Heart right ventricle (tissue), 16 donors: ENCODE data around the gene KCNIP2. TPM values are rescaled to one million over a fixed set of nuclear protein-coding genes. Genes with fewer than 3 reads are reported as not detected.

ENCODE experiments used
- ATAC-seq, 8 donors: fragments of 200-7000 bp; cut with Tn5 transposase; one replicate each; pipeline ENCODE4 v1.9.1; 2020; ENCODE audit warnings: mild to moderate bottlenecking in 8 of 8, moderate library complexity in 8 of 8, moderate number of reproducible peaks in 1 of 8
- DNase-seq, 2 donors: peaks; one replicate each; pipeline ENCODE4 v3.0.0-alpha.2; 2020
- H3K27ac ChIP-seq, 10 donors: fragments of 200-600 bp; sonication (generic) in 2 of 10; one replicate each; pipeline versions ENCODE4 v1.5.0 to v1.8.0; 2020 to 2022; ENCODE audit warnings: mild to moderate bottlenecking in 3 of 10
- H3K27me3 ChIP-seq, 7 donors: fragments of 200-600 bp; one replicate each; pipeline ENCODE4 v1.8.0; 2021 to 2022; ENCODE audit warnings: mild to moderate bottlenecking in 2 of 7
- H3K36me3 ChIP-seq, 9 donors: fragments of 200-600 bp; sonication (generic) in 1 of 9; one replicate each; pipeline versions ENCODE4 v1.5.0 to v1.8.0; 2020 to 2022; ENCODE audit warnings: mild to moderate bottlenecking in 2 of 9
- H3K4me1 ChIP-seq, 9 donors: fragments of 200-600 bp; sonication (generic) in 1 of 9; one replicate each; pipeline versions ENCODE4 v1.5.0 to v1.8.0; 2020 to 2022; ENCODE audit warnings: mild to moderate bottlenecking in 4 of 9
- H3K4me3 ChIP-seq, 10 donors: fragments of 200-600 bp; sonication (generic) in 2 of 10; one replicate each; pipeline versions ENCODE4 v1.5.0 to v1.8.0; 2020 to 2022; ENCODE audit warnings: mild to moderate bottlenecking in 7 of 10, moderate library complexity in 2 of 10
- H3K9me3 ChIP-seq, 11 donors: fragments of 200-600 bp in 10 of 11; sonication (generic) in 2 of 11; one replicate each; pipeline versions ENCODE4 v1.5.0 to v1.8.0; 2013 to 2022; ENCODE audit warnings: mild to moderate bottlenecking in 2 of 11, control low read depth in 1 of 11, moderate library complexity in 1 of 11
- CTCF ChIP-seq, 9 donors: fragments of 200-600 bp; sonication (generic) in 2 of 9; IDR thresholded peaks; one replicate each; pipeline versions ENCODE4 v1.5.0 to v1.8.0; 2021 to 2022; ENCODE audit warnings: antibody characterized with exemption in 9 of 9, mild to moderate bottlenecking in 5 of 9, moderate library complexity in 1 of 9
- WGBS, 2 donors: extraction: QIAGEN DNeasy Blood & Tissue Kit; methylation state at CpG; one replicate each; pipeline ENCODE4 v1.1.7; 2013; ENCODE audit warnings: inconsistent platforms in 1 of 2; 5-methylcytosine and 5-hydroxymethylcytosine counted together
- intact Hi-C, 10 donors: fragments of 100-400 bp; cut with DNase I; formaldehyde crosslinking; loops; one replicate each; pipeline versions ENCODE4 v1.11.1 to v1.14.2; 2022
- polyA plus RNA-seq, 2 donors: library from polyadenylated mRNA; stranded (reverse); fragments of 200-250 nt; gene quantifications; one replicate each; pipeline ENCODE4 v1.2.3, GENCODE V29; 2013
- total RNA-seq, 10 donors: library from RNA; stranded (reverse); fragmentation: NEBNext Ultra II Directional in 3 of 10; extraction: Animal tissue kit (Norgen Biotek cat#: 25700) in 3 of 10; gene quantifications; one replicate each; pipeline versions ENCODE4 v1.2.1 to v1.2.4, GENCODE V29; 2021 to 2023
- donor health status: Arrhythmogenic right ventricular cardiomyopathy.
- donor health status: ischemic (EF 13 %, LVEDD 7.1; RV severe dilation, severe dysfunction).
- donor health status: healthy with polysubstance abuse.
- donor health status: DM: no; HTN: yes; CAD: no.
- donor health status: DM: no; HTN: no; CAD: no.
- donor health status: ischemic (EF 25% LVEDD 6.9; RV normal size, moderate dysfunction).
- donor health status: ischemic (EF 25% LVEDD 5.7; RV mildly dilated, moderate dysfunction).
- donor health status: healthy.
- donor health status: DM: yes; HTN: yes; CAD: no.
- donor health status: Ischemic cardiomyopathy.
- donor health status: ischemic (EF 35%, LVEDD 5.7; RV mildly dilated, moderate dysfunction).
- donor health status: nonischemic (EF 11% LVEDD 7.7; RV severe dilation, severe dysfunction).
- donor health status: DM: yes; HTN: yes; CAD: no.
- donor health status: PGD.
- donor health status: ischemic (EF 29% LVEDD 5.4; RV normal size, mild dysfunction).
- donor health status: nonischemic (EF 23%, LVEDD 6.1; RV moderate dilation, normal function).

KCNIP2 gene
- total and polyA plus RNA-seq, 12 donors, result 15.5 to 707 (median 251) TPM

- Histone ChIP-seq H3K4me3 (peak overlapping the region in 7 of 10 donors; percentile 23 to 58 (median 49)), H3K27me3 (peaks cover 19 to 69% (median 49%) of the 10 kb centered on the region in 7 donors)
Observed at GRCh38 chr10:101778151-101778780, 65.3 kb downstream of the KCNIP2 start.

GRCh38 chr10:101777619-101778145, 65.9 kb downstream of the KCNIP2 start:
- Histone ChIP-seq H3K4me1 (peaks cover 19 to 59% (median 36%) of the 10 kb centered on the region in 9 donors), H3K4me3 (no peak overlapping the region), H3K27me3 (peaks cover 19 to 75% (median 55%) of the 10 kb centered on the region in 7 donors), H3K36me3 (no peaks in the 10 kb centered on the region), H3K9me3 (no peaks in the 10 kb centered on the region), H3K27ac (no peak overlapping the region)
- WGBS, 2 donors, result 93 to 95% methylated on average over 3 of the region's 3 CpGs
- intact Hi-C loops, result loop anchor here in 4 of 10 donors (5.0 to 10.0 kb wide), 4 partner anchors 93 to 563 kb away; no protein-coding TSS in a partner anchor
- DNase-seq (no peak), ATAC-seq (no peak)
- no peak for TF ChIP-seq CTCF (IDR thresholded peaks at IDR 0.05)

More at GRCh38 chr10:101778151-101778780, 65.3 kb downstream of the KCNIP2 start:
- no peak for TF ChIP-seq CTCF (IDR thresholded peaks at IDR 0.05)
- ATAC-seq, result no peak
- 51 to 60% methylated on average over 12 of the region's 12 CpGs for WGBS, 2 donors
- no peaks in the 10 kb centered on the region for H3K9me3 ChIP-seq
- no peaks in the 10 kb centered on the region for H3K36me3 ChIP-seq
- peaks cover 19 to 63% (median 40%) of the 10 kb centered on the region in 9 donors for H3K4me1 ChIP-seq
- intact Hi-C loops, result loop anchor here in 4 of 10 donors (5.0 to 10.0 kb wide), 4 partner anchors 93 to 563 kb away; no protein-coding TSS in a partner anchor
- H3K27ac ChIP-seq, result no peak overlapping the region
- no peak for DNase-seq

GRCh38 chr10:101776161-101776817, 67.3 kb downstream of the KCNIP2 start:
- no peak for DNase-seq
- intact Hi-C loops, result loop anchor here in 4 of 10 donors (5.0 to 10.0 kb wide), 4 partner anchors 91 to 561 kb away; no protein-coding TSS in a partner anchor
- peaks cover 19 to 47% (median 33%) of the 10 kb centered on the region in 9 donors for H3K4me1 ChIP-seq
- no peaks in the 10 kb centered on the region for H3K36me3 ChIP-seq
- WGBS, 2 donors, result 5 to 10% methylated on average over 40 to 65 of the region's 74 CpGs
- no peaks in the 10 kb centered on the region for H3K9me3 ChIP-seq
- H3K4me3 ChIP-seq, result peak overlapping the region in 8 of 10 donors; percentile 17 to 36 (median 30)
- no peak for ATAC-seq
- H3K27ac ChIP-seq, result no peak overlapping the region
- TF ChIP-seq CTCF (IDR thresholded peaks at IDR 0.05), result no peak
- H3K27me3 ChIP-seq, result peaks cover 19 to 89% (median 69%) of the 10 kb centered on the region in 7 donors

Other genes with a start within 250 kb of the KCNIP2 start
- gene FBXW4, start 148.6 kb downstream of the KCNIP2 start, total RNA-seq, result 100 to 1,000 TPM in 4 of 10 donors, 10 to 100 TPM in 6; 78.1 to 118 (median 96.8) TPM
- gene FBXW4, start 148.6 kb downstream of the KCNIP2 start, polyA plus RNA-seq, result 10 to 100 TPM; 31.8 to 63.2 TPM
- under 1 TPM in 1 of 10 donors, not detected in 9; 0.20 TPM for gene FGF8, start 67.7 kb downstream of the KCNIP2 start, total RNA-seq
- not detected for gene FGF8, start 67.7 kb downstream of the KCNIP2 start, polyA plus RNA-seq
- 10 to 100 TPM in 2 of 10 donors, 1 to 10 TPM in 8; 4.9 to 12.1 (median 7.0) TPM for gene NPM3, start 60.4 kb downstream of the KCNIP2 start, total RNA-seq
- 10 to 100 TPM in 1 of 2 donors, 1 to 10 TPM in 1; 5.2 to 23.3 TPM for gene NPM3, start 60.4 kb downstream of the KCNIP2 start, polyA plus RNA-seq
- 100 to 1,000 TPM in 7 of 10 donors, 10 to 100 TPM in 3; 65.6 to 146 (median 119) TPM for gene OGA, start 25.4 kb downstream of the KCNIP2 start, total RNA-seq
- 10 to 100 TPM; 28.7 to 74.3 TPM for gene OGA, start 25.4 kb downstream of the KCNIP2 start, polyA plus RNA-seq
- gene ARMH3, start 212.4 kb upstream of the KCNIP2 start, total RNA-seq, result 10 to 100 TPM; 45.0 to 96.8 (median 59.5) TPM
- gene ARMH3, start 212.4 kb upstream of the KCNIP2 start, polyA plus RNA-seq, result 10 to 100 TPM; 24.1 to 34.8 TPM
- 10 to 100 TPM in 7 of 10 donors, 1 to 10 TPM in 3; 8.2 to 13.6 (median 11.1) TPM for gene HPS6, start 221.5 kb upstream of the KCNIP2 start, total RNA-seq
- 1 to 10 TPM; 8.3 to 9.7 TPM for gene HPS6, start 221.5 kb upstream of the KCNIP2 start, polyA plus RNA-seq